H9 (cell line): Measurements from ENCODE around the gene PLAC8. TPM values are rescaled to one million over a fixed set of nuclear protein-coding genes. Genes with fewer than 3 reads are reported as not detected.

Experiments used
- DNase-seq: peaks from one replicate; pipeline ENCODE4 v3.0.0-alpha.2; 2017
- H2AFZ ChIP-seq: one replicate; pipeline ENCODE4 v1.6.1; 2013; ENCODE audit warnings: mild to moderate bottlenecking, low read length, control low read depth, moderate library complexity
- H2AK5ac ChIP-seq: 2 replicates; pipeline ENCODE4 v1.6.1; 2013; ENCODE audit warnings: low read length, control low read depth, mixed read lengths; ENCODE audit not compliant: insufficient read length
- H2BK120ac ChIP-seq: one replicate; pipeline ENCODE4 v1.6.1; 2013; ENCODE audit warnings: low read depth, mild to moderate bottlenecking, low read length, control low read depth, inconsistent platforms; ENCODE audit not compliant: poor library complexity, severe bottlenecking
- H2BK12ac ChIP-seq: 2 replicates; pipeline ENCODE4 v1.6.1; 2013; ENCODE audit warnings: low read length, control low read depth, mixed read lengths, low read depth; ENCODE audit not compliant: insufficient read length
- H2BK15ac ChIP-seq: 2 replicates; pipeline ENCODE4 v1.6.1; 2013; ENCODE audit warnings: low read depth, low read length, control low read depth
- H2BK20ac ChIP-seq: one replicate; pipeline ENCODE4 v1.6.1; 2013; ENCODE audit warnings: low read depth, mild to moderate bottlenecking, low read length, control low read depth, inconsistent platforms; ENCODE audit not compliant: poor library complexity, severe bottlenecking
- H2BK5ac ChIP-seq: 2 replicates; pipeline ENCODE4 v1.6.1; 2013; ENCODE audit warnings: low read length, control low read depth, mixed read lengths; ENCODE audit not compliant: insufficient read length
- H3K14ac ChIP-seq: 2 replicates; pipeline ENCODE4 v1.6.1; 2013; ENCODE audit warnings: low read length, control low read depth; ENCODE audit not compliant: insufficient read depth
- H3K18ac ChIP-seq: 2 replicates; pipeline ENCODE4 v1.6.1; 2013; ENCODE audit warnings: low read depth, mild to moderate bottlenecking, mixed read lengths, low read length, control low read depth; ENCODE audit not compliant: insufficient read length
- H3K23ac ChIP-seq: 2 replicates; pipeline ENCODE4 v1.6.1; 2013; ENCODE audit warnings: low read length, control low read depth, mixed read lengths, low read depth; ENCODE audit not compliant: insufficient read length
- H3K23me2 ChIP-seq: 2 replicates; pipeline ENCODE4 v1.6.1; 2013; ENCODE audit warnings: low read depth, mild to moderate bottlenecking, mixed read lengths, low read length, control low read depth; ENCODE audit not compliant: insufficient read length, poor library complexity, severe bottlenecking
- H3K27ac ChIP-seq: 2 replicates; pipeline ENCODE4 v1.5.1; 2013; ENCODE audit warnings: low read length, control low read depth, mixed read lengths, low read depth; ENCODE audit not compliant: insufficient read length
- H3K27me3 ChIP-seq: 2 replicates; pipeline ENCODE4 v1.6.1; 2013; ENCODE audit warnings: low read length, control low read depth, inconsistent platforms; ENCODE audit not compliant: insufficient read depth
- H3K4ac ChIP-seq: 2 replicates; pipeline ENCODE4 v1.6.1; 2013; ENCODE audit warnings: low read depth, mild to moderate bottlenecking, control low read depth, inconsistent platforms, low read length, moderate library complexity
- H3K4me1 ChIP-seq: 2 replicates; pipeline ENCODE4 v1.6.1; 2013; ENCODE audit warnings: low read length, control low read depth, inconsistent platforms; ENCODE audit not compliant: insufficient read depth
- H3K4me2 ChIP-seq: 2 replicates; pipeline ENCODE4 v1.6.1; 2013; ENCODE audit warnings: low read length, control low read depth, mixed read lengths; ENCODE audit not compliant: insufficient read length, insufficient read depth
- H3K56ac ChIP-seq: 2 replicates; pipeline ENCODE4 v1.6.1; 2013; ENCODE audit warnings: low read depth, mild to moderate bottlenecking, mixed read lengths, low read length, control low read depth; ENCODE audit not compliant: insufficient read length
- H3K79me1 ChIP-seq: 2 replicates; pipeline ENCODE4 v1.6.1; 2013; ENCODE audit warnings: low read depth, mild to moderate bottlenecking, moderate library complexity, low read length, control low read depth, inconsistent platforms; ENCODE audit not compliant: insufficient read depth, poor library complexity, severe bottlenecking
- H3K79me2 ChIP-seq: 2 replicates; pipeline ENCODE4 v1.6.1; 2013; ENCODE audit warnings: low read length, control low read depth, inconsistent platforms; ENCODE audit not compliant: insufficient read depth
- H3K9ac ChIP-seq: 2 replicates; pipeline ENCODE4 v1.6.1; 2013; ENCODE audit warnings: low read length, control low read depth, mixed read lengths; ENCODE audit not compliant: insufficient read length; ENCODE audit errors: extremely low read depth
- H3K9me3 ChIP-seq: one replicate; pipeline ENCODE4 v1.6.1; 2013; ENCODE audit warnings: low read depth, low read length, inconsistent platforms; ENCODE audit not compliant: control insufficient read depth
- H3T11ph ChIP-seq: one replicate; pipeline ENCODE4 v1.6.1; 2013; ENCODE audit warnings: mild to moderate bottlenecking, low read length, control low read depth, inconsistent platforms
- H4K20me1 ChIP-seq: one replicate; pipeline ENCODE4 v1.6.1; 2013; ENCODE audit not compliant: control insufficient read depth, insufficient read length, insufficient read depth
- H4K5ac ChIP-seq: 2 replicates; pipeline ENCODE4 v1.6.1; 2013; ENCODE audit warnings: low read depth, mild to moderate bottlenecking, mixed read lengths, low read length, control low read depth; ENCODE audit not compliant: insufficient read length
- H4K8ac ChIP-seq: replicated peaks from 2 replicates; pipeline ENCODE4 v1.6.1; 2013; ENCODE audit warnings: low read length, control low read depth, mixed read lengths, low read depth; ENCODE audit not compliant: insufficient read length
- H4K91ac ChIP-seq: 2 replicates; pipeline ENCODE4 v1.6.1; 2013; ENCODE audit warnings: low read depth, mild to moderate bottlenecking, moderate library complexity, mixed read lengths, low read length, control low read depth; ENCODE audit not compliant: insufficient read length
- H3K27ac Mint-ChIP-seq, 3 experiments: 2 replicates in 2 of 3; 3 replicates in 1 of 3; pipeline ENCODE4 v1.8.0; 2020 to 2021; ENCODE audit warnings: mixed read lengths in 3 of 3, mild to moderate bottlenecking in 1 of 3, moderate library complexity in 1 of 3
- H3K27me3 Mint-ChIP-seq: 2 replicates; pipeline ENCODE4 v1.8.0; 2021; ENCODE audit warnings: low read depth, mild to moderate bottlenecking, moderate library complexity, mixed read lengths
- H3K36me3 Mint-ChIP-seq, 3 experiments: 2 replicates in 2 of 3; 3 replicates in 1 of 3; pipeline ENCODE4 v1.8.0; 2020 to 2021; ENCODE audit warnings: low read depth in 3 of 3, mixed read lengths in 3 of 3; ENCODE audit not compliant: insufficient read depth in 1 of 3
- H3K4me1 Mint-ChIP-seq, 2 experiments: 2 replicates each; pipeline ENCODE4 v1.8.0; 2020; ENCODE audit warnings: mixed read lengths in 2 of 2
- H3K4me3 Mint-ChIP-seq, 2 experiments: 2 replicates in 1 of 2; 3 replicates in 1 of 2; pipeline ENCODE4 v1.8.0; 2020 to 2021; ENCODE audit warnings: mild to moderate bottlenecking in 2 of 2, mixed read lengths in 2 of 2, moderate library complexity in 1 of 2
- H3K9me3 Mint-ChIP-seq, 2 experiments: 2 replicates in 1 of 2; 3 replicates in 1 of 2; pipeline ENCODE4 v1.8.0; 2020; ENCODE audit warnings: mild to moderate bottlenecking in 2 of 2, mixed read lengths in 2 of 2, moderate library complexity in 1 of 2
- CTCF ChIP-seq: fragments of 200-600 bp; sonication (generic); conservative IDR thresholded peaks from 3 replicates; pipeline ENCODE4 v1.8.0; 2021; ENCODE audit warnings: antibody characterized with exemption, mild to moderate bottlenecking
- WGBS: extraction: QIAGEN DNeasy Blood & Tissue Kit; methylation state at CpG from one replicate; pipeline ENCODE4 v1.1.7; 2013; ENCODE audit warnings: missing lambda C conversion rate, low lambda C conversion rate, mixed read lengths; ENCODE audit not compliant: insufficient read length; ENCODE audit errors: extremely low coverage; 5-methylcytosine and 5-hydroxymethylcytosine counted together
- long read RNA-seq: library from polyadenylated mRNA; unstranded; transcript quantifications from one replicate; pipeline ENCODE4 v2.0.0, GENCODE V29; 2020
- total RNA-seq: library from RNA; stranded (reverse); gene quantifications from 2 replicates; pipeline ENCODE4 v1.2.1, GENCODE V29; 2021

The PLAC8 gene
- 0.90 and 1.6 TPM in 2 replicates for total RNA-seq
- long read RNA-seq, partial matches to known transcripts: 0 of 3 reads
- long read RNA-seq, other reads (novel, unspliced or antisense): 0 of 3 reads

GRCh38 chr4:83114576-83114975 lies at the start of gene PLAC8:
Gene PLAC8 (minus strand): TSS chr4:83114729. CDS start chr4:83107921, 6,808 bp downstream.
- H3K4me2 ChIP-seq: no peak within 1 kb of the TSS
- H2BK20ac ChIP-seq: no peak within 1 kb of the TSS
- H4K20me1 ChIP-seq: no peaks in the 10 kb centered on the region
- Mint-ChIP-seq H3K27ac (peak within 1 kb of the TSS in 2 of 3 experiments; percentile 80 to 83; a peak in 4 of 7 replicates), H3K9me3 (no peaks in the 10 kb centered on the region; a peak in 1 of 5 replicates), H3K4me3 (no peak within 1 kb of the TSS), H3K4me1 (peaks cover 34% of the 10 kb centered on the region in 2 experiments), H3K27me3 (no peaks in the 10 kb centered on the region; the same call in 1 of the 2 replicates), H3K36me3 (no peaks in the 10 kb centered on the region)
- H3K27me3 ChIP-seq: no peaks in the 10 kb centered on the region
- H4K5ac ChIP-seq: no peak within 1 kb of the TSS
- H3K4me1 ChIP-seq: no peaks in the 10 kb centered on the region
- TF ChIP-seq CTCF: no peak
- no peak within 1 kb of the TSS for H4K8ac ChIP-seq
- H4K91ac ChIP-seq: no peak within 1 kb of the TSS
- no peak within 1 kb of the TSS for H2BK120ac ChIP-seq
- no peak within 1 kb of the TSS for H3K27ac ChIP-seq
- H2BK5ac ChIP-seq: no peak within 1 kb of the TSS
- WGBS: no CpG with 5 or more reads among the region's 5 CpGs
- H3K79me1 ChIP-seq: no peaks in the 10 kb centered on the region
- H3K56ac ChIP-seq: no peak within 1 kb of the TSS
- no peak within 1 kb of the TSS for H2BK12ac ChIP-seq
- H2AK5ac ChIP-seq: no peak within 1 kb of the TSS
- H2BK15ac ChIP-seq: no peak within 1 kb of the TSS
- no peak within 1 kb of the TSS for H2AFZ ChIP-seq
- no peak within 1 kb of the TSS for H3K4ac ChIP-seq
- no peaks in the 10 kb centered on the region for H3K79me2 ChIP-seq
- no peak within 1 kb of the TSS for H3K18ac ChIP-seq
- no peak for DNase-seq
- H3K23me2 ChIP-seq: peaks cover 5% of the 10 kb centered on the region
- no peak within 1 kb of the TSS for H3T11ph ChIP-seq
- no peak within 1 kb of the TSS for H3K14ac ChIP-seq
- H3K9me3 ChIP-seq: no peaks in the 10 kb centered on the region
- no peak within 1 kb of the TSS for H3K23ac ChIP-seq
- no peak within 1 kb of the TSS for H3K9ac ChIP-seq
